Muscle layer of duodenum (tissue), 2 donors: Measurements from ENCODE around the gene XRCC4.

Experiments used
- H3K27ac ChIP-seq: one replicate; pipeline ENCODE4 v1.7.0; 2013; ENCODE audit warnings: mild to moderate bottlenecking, low read length
- H3K27me3 ChIP-seq: one replicate; pipeline ENCODE4 v1.7.0; 2013; ENCODE audit warnings: low read depth, mild to moderate bottlenecking, control low read depth, low read length
- H3K36me3 ChIP-seq, 2 donors: one replicate each; pipeline ENCODE4 v1.7.0; 2013; ENCODE audit warnings: low read length in 2 of 2, control low read depth in 1 of 2, mild to moderate bottlenecking in 1 of 2; ENCODE audit not compliant: insufficient read depth in 2 of 2, control insufficient read depth in 1 of 2
- H3K4me1 ChIP-seq, 2 donors: one replicate each; pipeline ENCODE4 v1.7.0; 2013; ENCODE audit warnings: low read length in 2 of 2, mild to moderate bottlenecking in 2 of 2, control low read depth in 1 of 2, moderate library complexity in 1 of 2; ENCODE audit not compliant: insufficient read depth in 2 of 2, control insufficient read depth in 1 of 2
- H3K4me3 ChIP-seq, 2 donors: one replicate each; pipeline ENCODE4 v1.7.0; 2013; ENCODE audit warnings: low read length in 2 of 2, low read depth in 1 of 2, mild to moderate bottlenecking in 1 of 2
- H3K9me3 ChIP-seq, 2 donors: one replicate each; pipeline ENCODE4 v1.7.0; 2013; ENCODE audit warnings: low read length in 2 of 2, control low read depth in 1 of 2, mild to moderate bottlenecking in 1 of 2; ENCODE audit not compliant: control insufficient read depth in 1 of 2
- donor health status: healthy.

Gene XRCC4

DNA sequence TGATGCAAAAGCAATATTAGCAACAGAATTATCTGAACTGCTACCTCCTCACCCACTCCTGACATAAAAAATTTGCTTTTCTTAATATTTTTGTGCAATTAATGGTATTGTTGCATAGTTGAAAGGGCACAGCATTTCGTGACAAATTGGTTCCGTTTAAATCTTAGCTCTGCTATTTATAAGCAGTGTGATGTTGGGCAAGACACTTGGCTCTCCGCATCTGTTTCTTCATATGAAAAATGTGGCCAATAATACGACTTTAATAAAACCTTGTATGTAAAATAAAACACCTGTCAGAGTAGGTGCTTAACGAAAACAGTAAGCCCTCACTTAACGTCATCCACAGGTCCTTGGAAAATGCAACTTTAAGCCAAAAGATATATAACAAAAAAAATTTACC is 4.4 kb upstream of the XRCC4 start:
- H3K36me3 ChIP-seq: no peaks in the 10 kb centered on the region
- H3K27ac ChIP-seq: no peak overlapping the region
- no peaks in the 10 kb centered on the region for H3K27me3 ChIP-seq
- no peaks in the 10 kb centered on the region for H3K9me3 ChIP-seq
- peaks cover 7 to 35% of the 10 kb centered on the region in 2 donors for H3K4me1 ChIP-seq
- no peak overlapping the region for H3K4me3 ChIP-seq

- Histone ChIP-seq H3K27ac (peak overlapping the region; percentile 90), H3K4me3 (peak overlapping the region; percentile 92 to 98), H3K9me3 (no peaks in the 10 kb centered on the region), H3K36me3 (no peaks in the 10 kb centered on the region), H3K4me1 (peaks cover 11 to 34% of the 10 kb centered on the region in 2 donors), H3K27me3 (no peaks in the 10 kb centered on the region)
These were observed 415 bp downstream of the XRCC4 start for GRCh38 chr5:83077662-83078261.

DNA sequence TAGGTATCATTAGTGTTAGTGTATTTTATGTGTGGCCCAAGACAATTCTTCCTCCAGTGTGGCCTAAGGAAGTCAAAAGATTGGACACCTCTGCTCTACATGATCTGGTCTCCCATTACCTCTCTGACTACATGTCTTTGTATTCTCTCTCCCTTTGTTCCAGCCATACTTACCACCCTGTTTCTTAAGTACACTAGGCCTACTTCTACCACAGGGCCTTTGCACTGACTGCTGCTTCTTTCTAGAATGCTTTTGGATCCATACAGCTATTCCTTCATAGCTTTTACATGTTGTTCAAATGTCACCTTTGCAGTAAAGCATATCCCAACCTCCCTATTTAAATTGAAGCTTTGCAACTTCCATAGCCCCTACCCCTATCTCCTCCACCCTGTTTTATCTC is 5.4 kb downstream of the XRCC4 start:
- no peaks in the 10 kb centered on the region for H3K27me3 ChIP-seq
- H3K36me3 ChIP-seq: no peaks in the 10 kb centered on the region
- H3K9me3 ChIP-seq: no peaks in the 10 kb centered on the region
- no peak overlapping the region for H3K27ac ChIP-seq
- peaks cover 4 to 8% of the 10 kb centered on the region in 2 donors for H3K4me1 ChIP-seq
- H3K4me3 ChIP-seq: no peak overlapping the region

- Histone ChIP-seq H3K36me3 (no peaks in the 10 kb centered on the region), H3K4me3 (no peak overlapping the region), H3K27me3 (no peaks in the 10 kb centered on the region), H3K4me1 (no peaks in the 10 kb centered on the region), H3K27ac (no peak overlapping the region), H3K9me3 (no peaks in the 10 kb centered on the region)
These were observed 7.0 kb downstream of the XRCC4 start for GRCh38 chr5:83084336-83084735.

- Histone ChIP-seq H3K27me3 (no peaks in the 10 kb centered on the region), H3K4me3 (no peak overlapping the region), H3K36me3 (no peaks in the 10 kb centered on the region), H3K27ac (no peak overlapping the region), H3K4me1 (no peaks in the 10 kb centered on the region), H3K9me3 (no peaks in the 10 kb centered on the region)
These were observed 7.8 kb downstream of the XRCC4 start for GRCh38 chr5:83085106-83085505.

DNA sequence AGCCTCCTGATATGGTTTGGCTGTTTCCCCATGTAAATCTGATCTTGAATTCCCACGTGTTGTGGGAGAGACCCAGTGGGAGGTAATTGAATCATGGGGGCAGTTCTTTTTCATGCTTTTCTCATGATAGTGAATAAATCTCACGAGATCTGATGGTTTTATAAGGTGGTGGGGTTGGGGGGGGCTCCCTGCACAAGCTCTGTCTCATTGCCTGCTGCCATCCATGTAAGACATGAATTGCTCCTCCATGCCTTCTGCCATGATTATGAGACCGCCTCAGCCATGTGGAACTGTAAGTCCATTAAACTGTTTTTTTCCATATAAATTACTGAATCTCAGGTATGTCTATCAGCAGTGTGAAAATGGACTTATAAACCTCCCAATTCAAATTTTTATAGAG is 12.8 kb downstream of the XRCC4 start:
- H3K4me3 ChIP-seq: no peak overlapping the region

DNA sequence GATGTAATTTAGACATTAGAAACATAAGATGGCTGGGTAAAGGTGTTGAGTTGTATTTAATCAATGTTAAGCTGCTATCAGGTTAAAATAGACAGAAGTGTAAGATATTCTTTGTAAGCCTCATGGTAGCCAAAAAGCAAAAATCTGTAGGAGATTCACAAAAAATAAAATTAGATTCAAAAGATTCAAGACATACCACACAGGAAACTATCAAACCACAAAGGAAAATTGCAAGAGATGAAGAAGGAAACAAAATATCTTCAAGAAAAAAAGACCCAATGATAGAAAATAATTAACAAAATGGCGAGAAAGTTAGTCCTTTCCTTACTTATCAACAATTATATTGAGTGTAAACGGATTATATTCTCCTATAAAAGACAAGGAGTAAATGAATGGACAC is 15.3 kb downstream of the XRCC4 start:
- Histone ChIP-seq H3K4me1 (no peaks in the 10 kb centered on the region), H3K27me3 (no peaks in the 10 kb centered on the region), H3K27ac (no peak overlapping the region), H3K4me3 (no peak overlapping the region), H3K9me3 (peaks cover 9 to 11% of the 10 kb centered on the region in 2 donors), H3K36me3 (no peaks in the 10 kb centered on the region)

More for the DNA sequence above, 12.8 kb downstream of the XRCC4 start:
- H3K27ac ChIP-seq: no peak overlapping the region
- peaks cover 9 to 11% of the 10 kb centered on the region in 2 donors for H3K9me3 ChIP-seq
- no peaks in the 10 kb centered on the region for H3K27me3 ChIP-seq
- no peaks in the 10 kb centered on the region for H3K36me3 ChIP-seq
- H3K4me1 ChIP-seq: no peaks in the 10 kb centered on the region

DNA sequence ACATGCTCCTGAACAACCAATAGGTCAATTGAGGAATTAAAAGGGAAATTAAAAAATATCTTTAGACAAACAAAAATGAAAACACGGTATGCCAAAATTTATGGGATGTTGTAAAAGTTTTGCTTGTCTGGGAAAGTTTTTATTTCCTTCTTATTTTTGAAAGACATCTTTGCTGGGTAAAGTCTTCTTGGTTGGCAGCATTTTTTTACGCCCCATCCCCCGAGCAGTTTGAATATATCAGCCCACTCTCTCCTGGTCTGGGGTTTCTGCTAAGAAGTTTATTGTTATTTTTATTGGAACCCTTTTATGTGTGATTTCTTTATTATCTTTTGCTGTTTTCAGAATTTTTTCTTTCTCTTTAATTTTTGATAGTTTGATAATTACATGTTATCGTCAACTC is 16.3 kb downstream of the XRCC4 start:
- Histone ChIP-seq H3K4me1 (no peaks in the 10 kb centered on the region), H3K4me3 (no peak overlapping the region), H3K27ac (no peak overlapping the region), H3K9me3 (peaks cover 9 to 11% of the 10 kb centered on the region in 2 donors), H3K36me3 (no peaks in the 10 kb centered on the region), H3K27me3 (no peaks in the 10 kb centered on the region)

DNA sequence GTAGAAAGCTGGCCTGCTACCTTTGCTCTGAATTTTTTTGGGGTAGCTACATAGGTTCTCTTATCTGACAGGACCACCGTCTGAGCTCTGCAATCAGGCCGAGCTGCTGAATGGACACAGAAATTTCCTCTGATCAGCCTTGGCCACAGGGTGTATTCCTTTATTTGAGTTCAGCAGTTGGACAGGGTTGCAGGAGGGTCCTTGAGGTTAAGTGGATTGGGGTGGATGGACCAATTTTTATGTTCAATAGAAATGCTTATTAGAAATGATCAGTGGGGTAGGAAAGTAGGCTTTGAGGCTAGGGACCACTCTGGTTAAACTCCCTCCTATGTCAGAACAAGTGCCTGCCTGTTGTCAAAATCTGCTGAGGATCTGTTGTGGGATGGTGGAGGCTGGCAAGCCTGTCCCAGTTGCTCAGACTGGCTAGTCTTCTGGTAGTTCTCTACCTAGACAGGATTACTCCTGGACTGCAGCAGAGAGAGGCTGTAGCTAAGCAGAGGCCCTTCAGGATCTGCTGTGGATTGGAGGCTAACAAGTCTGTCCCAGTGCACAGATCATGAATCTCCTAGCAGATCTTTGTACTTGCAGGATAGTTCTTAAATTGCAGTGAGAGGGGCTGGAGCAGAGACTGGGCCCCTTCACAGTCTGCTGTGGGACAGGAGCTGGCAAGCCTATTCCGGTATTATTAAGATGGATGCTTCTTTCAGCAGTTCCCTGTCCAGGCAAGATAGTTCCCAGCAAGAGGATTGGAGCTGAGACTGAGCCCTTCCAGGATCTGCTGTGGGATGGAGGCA is 18.0 kb downstream of the XRCC4 start:
- Histone ChIP-seq H3K27ac (no peak overlapping the region), H3K9me3 (peaks cover 9 to 11% of the 10 kb centered on the region in 2 donors), H3K36me3 (no peaks in the 10 kb centered on the region), H3K27me3 (no peaks in the 10 kb centered on the region), H3K4me3 (no peak overlapping the region), H3K4me1 (no peaks in the 10 kb centered on the region)

- Histone ChIP-seq H3K9me3 (peaks cover 9 to 11% of the 10 kb centered on the region in 2 donors), H3K27ac (no peak overlapping the region), H3K27me3 (no peaks in the 10 kb centered on the region), H3K4me3 (no peak overlapping the region), H3K36me3 (no peaks in the 10 kb centered on the region), H3K4me1 (no peaks in the 10 kb centered on the region)
These were observed 18.7 kb downstream of the XRCC4 start for GRCh38 chr5:83095957-83096539.

GRCh38 chr5:83096660-83097339 is 19.5 kb downstream of the XRCC4 start:
- Histone ChIP-seq H3K27ac (no peak overlapping the region), H3K27me3 (no peaks in the 10 kb centered on the region), H3K9me3 (peaks cover 9 to 11% of the 10 kb centered on the region in 2 donors)

More at GRCh38 chr5:83096660-83097339, 19.5 kb downstream of the XRCC4 start:
- Histone ChIP-seq H3K4me1 (no peaks in the 10 kb centered on the region), H3K4me3 (no peak overlapping the region), H3K36me3 (no peaks in the 10 kb centered on the region)
